Loucy (cell line): ENCODE data around the gene TAX1BP1.

ENCODE experiments used
- EZH2phosphoT487 ChIP-seq: fragments of 200-600 bp; IDR thresholded peaks from 2 replicates; pipeline ENCODE4 v1.6.1; 2018; ENCODE audit warnings: antibody characterized with exemption, mild to moderate bottlenecking, moderate library complexity, borderline replicate concordance
- TF ChIP-seq, protein P1 (sequence below): fragments of 200-600 bp; sonication (generic); conservative IDR thresholded peaks from 2 replicates; pipeline ENCODE4 v1.5.1; 2014; ENCODE audit warnings: mild to moderate bottlenecking, antibody characterized with exemption, low read length

DNA sequence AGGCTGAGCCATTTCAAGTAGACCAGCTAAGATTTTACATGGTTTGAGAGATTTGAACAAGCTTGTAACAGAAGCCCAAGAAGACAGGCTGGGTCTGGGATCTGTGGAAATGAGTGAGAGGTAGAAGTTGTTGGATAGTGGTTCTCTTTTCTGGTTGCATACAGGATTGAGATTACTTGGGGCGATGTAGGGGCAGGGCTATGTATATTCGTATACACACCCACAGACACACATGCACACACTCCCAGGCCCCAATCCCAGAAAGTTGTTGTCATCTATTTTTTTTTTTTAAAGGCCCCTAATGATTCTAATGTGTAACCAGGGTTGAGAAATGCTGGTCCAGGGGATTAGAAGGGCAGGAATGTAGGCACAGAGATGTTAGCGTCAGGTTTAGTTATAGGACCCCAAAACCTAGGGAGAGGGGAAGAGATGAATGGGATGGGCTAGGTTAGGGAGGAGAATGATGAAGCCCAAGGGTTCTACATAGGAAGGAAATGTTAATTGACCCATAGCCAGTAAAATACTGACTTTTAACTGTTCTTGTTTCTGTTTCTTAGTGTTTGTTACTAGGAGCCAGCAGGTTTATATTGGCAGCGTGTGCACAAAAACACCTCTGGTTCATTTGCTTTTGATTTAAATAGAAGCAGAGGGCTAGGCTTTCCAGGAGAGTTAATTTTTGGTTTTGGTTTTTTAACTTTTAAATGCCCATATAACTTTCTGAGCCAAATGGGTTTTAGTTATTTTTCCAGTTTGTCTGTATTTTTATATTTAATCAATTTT is 7.8 kb downstream of the TAX1BP1 start:
- TF ChIP-seq, protein P1, sequence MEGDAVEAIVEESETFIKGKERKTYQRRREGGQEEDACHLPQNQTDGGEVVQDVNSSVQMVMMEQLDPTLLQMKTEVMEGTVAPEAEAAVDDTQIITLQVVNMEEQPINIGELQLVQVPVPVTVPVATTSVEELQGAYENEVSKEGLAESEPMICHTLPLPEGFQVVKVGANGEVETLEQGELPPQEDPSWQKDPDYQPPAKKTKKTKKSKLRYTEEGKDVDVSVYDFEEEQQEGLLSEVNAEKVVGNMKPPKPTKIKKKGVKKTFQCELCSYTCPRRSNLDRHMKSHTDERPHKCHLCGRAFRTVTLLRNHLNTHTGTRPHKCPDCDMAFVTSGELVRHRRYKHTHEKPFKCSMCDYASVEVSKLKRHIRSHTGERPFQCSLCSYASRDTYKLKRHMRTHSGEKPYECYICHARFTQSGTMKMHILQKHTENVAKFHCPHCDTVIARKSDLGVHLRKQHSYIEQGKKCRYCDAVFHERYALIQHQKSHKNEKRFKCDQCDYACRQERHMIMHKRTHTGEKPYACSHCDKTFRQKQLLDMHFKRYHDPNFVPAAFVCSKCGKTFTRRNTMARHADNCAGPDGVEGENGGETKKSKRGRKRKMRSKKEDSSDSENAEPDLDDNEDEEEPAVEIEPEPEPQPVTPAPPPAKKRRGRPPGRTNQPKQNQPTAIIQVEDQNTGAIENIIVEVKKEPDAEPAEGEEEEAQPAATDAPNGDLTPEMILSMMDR = no peak
- TF ChIP-seq EZH2phosphoT487 = no peak
